ENCODE results near the gene LMOD1.
"Not testable (repeated sequence)": the region's sequence is repeated elsewhere in the genome, so short reads cannot be mapped to it uniquely, and the experiment has no call there.

Gene LMOD1

DNA sequence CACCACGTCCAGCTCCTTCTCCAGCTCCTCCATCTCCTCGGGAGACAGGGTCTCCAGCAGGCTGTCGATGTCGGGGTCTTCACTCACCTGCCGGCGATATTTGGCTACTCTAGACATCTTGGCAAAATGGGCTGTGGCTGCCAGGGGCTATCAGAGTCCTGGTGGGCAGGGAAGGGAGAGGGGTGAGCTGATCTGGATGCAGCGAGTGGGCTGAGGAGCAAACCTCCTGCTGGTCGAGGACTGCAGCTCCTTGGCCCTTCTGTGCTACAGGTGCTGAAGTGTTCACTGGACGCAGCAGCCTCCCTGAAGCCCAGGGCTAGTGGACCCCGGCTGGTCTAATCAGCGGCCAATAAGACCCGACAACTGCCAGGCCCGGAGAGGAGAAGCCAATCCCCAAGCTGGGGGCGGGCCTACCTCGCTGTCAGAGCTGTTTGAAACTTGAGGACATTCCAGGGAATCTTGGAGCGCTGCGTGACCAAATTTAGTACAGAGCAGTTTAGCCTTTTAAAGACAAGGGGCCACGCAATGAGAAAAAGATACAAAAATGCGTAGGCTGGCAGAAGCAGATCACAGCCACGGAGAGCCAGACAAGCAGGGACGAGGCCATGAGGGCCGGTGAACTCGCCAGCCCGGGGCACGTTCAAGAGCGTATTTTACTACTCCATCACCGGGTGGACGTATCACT, at the start of gene LMOD1:
Gene LMOD1, minus strand, starts transcription at position 325 of the 685 bp plus-strand sequence. Its CDS starts 208 bp downstream, at position 117.
- no peak for DNase-seq (ENCODE audit: low read depth in 3 of 3)

DNA sequence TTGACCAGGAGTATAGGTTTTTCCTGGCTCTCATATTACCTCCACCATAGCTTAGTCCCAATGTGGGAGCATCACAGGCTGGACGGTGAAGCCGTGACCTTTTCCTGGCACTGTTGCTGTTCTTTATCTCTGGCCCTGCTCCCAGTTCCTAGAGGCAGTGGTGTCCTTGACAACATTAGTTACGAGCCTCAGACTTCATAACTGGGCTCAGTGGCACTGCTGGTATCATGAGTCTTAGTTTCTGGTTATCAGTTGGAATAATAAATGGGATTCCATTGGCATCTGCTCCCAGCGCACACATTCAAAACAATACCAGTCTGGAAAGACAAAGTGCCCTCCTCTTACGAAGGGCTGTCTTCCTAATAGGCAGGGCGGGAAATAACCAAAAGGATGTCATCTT, 44.1 kb upstream of the LMOD1 start:
- no peak for DNase-seq (ENCODE audit: low read depth in 3 of 3)

DNA sequence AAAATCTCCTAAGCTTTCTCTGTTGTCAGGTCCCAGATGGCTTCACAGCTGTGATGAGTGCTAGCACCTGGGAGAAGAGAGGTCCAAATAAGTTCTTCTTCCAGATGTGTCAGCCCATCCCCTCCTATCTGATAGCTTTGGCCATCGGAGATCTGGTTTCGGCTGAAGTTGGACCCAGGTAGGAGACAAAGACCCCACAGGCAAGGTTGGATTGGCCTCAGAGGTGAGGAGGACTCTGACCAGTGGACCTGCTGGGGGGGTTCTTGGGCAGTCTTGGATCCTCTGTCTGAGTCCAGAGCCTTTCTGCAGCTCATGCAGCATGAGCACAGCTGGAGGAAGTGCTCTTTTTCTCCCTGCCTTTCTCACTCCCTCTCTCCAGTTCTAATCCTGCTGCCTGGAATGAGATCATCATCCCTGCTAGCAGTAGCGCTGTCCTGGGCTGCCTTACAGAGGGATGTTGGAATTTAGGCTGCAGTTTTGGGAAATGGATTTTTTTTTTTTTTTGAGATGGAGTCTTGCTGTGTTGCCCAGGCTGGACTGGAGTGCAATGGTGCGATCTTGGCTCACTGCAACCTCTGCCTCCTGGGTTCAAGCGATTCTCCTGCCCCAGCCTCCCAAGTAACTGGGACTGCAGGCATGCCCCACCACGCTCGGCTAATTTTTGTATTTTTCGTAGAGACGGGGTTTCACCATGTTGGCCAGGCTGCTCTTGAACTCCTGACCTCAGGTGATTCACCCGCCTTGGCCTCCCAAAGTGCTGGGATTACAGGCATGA, 43.2 kb upstream of the LMOD1 start:
- no peak for DNase-seq (ENCODE audit: low read depth in 3 of 3)

DNA sequence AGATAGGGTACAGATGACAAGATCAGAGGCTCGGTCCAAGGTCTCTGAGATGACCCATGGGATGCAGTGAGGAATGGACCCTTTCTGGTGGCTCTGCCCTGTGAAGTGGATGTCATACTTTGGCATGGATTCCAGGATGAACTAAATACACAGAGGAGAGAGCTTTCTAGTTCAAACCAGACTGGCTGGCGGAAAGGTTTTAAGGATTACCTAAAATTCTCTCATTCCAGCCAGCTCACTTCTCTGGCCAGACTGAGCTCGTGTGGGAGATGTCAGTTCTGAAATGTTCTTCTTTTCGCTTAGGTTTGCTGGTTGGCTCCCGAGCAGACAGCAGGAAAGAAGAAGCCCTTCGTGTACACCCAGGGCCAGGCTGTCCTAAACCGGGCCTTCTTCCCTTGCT, 42.3 kb upstream of the LMOD1 start:
- DNase-seq (ENCODE audit: low read depth in 3 of 3), result no peak

DNA sequence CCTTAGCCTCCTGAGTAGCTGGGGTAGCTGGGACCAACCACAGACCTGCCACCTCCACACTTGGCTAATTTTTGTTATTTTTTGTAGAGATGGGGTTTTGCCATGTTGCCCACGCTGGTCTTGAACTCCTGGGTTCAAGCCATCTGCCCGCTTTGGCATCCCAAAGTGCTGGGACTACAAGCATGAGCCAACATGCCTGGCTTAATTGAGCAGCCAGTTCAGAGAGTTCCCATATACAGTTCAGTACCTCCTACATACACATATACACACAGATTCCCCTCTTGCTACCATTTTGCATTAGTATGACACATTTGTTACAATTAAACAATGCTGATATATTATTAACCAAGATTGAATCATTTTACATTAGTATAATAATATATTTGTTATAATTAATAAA, 39.0 kb upstream of the LMOD1 start:
- no peak for DNase-seq (ENCODE audit: low read depth in 3 of 3)

DNA sequence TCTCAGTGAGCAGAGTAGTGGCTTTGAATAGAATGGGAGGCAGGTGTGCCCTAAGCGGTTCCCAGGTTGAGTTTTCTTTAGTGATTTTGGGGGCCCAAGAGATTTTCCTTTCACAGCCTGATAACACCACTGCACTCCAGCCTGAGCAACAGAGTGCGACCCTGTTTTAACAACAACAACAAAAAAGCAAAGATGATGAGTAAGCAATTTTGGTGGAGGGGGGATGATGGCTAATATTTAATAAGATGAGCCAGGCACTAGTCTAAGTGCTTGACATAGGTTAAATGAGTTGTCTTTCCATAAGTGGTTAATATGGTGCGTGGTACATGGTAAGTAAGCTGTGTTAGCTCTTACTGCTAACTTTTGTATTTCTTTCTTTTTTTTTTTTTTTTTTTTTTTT, 38.1 kb upstream of the LMOD1 start:
- DNase-seq (ENCODE audit: low read depth in 3 of 3), result no peak

DNA sequence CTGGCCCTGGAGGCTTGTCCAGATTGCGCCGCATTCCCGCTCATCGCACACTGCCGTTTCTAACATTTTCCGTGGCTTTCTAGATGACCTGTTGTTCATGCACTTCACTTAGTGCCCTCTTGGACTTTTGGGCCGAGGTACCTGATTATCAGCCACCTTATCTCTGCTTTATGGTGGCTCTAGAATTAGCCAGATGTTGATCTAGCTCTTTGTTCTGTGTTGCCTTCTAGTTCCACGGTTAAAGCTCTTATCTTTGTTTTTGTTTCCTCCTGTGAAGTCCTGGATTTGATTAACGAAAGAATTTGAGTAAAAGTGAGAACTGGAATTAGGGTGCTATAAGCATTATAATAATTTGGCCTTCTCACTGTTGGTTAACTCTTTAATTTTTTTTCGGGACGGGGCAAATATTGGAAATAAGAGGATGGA, 37.0 kb upstream of the LMOD1 start:
- DNase-seq (ENCODE audit: low read depth in 3 of 3), result no peak

DNA sequence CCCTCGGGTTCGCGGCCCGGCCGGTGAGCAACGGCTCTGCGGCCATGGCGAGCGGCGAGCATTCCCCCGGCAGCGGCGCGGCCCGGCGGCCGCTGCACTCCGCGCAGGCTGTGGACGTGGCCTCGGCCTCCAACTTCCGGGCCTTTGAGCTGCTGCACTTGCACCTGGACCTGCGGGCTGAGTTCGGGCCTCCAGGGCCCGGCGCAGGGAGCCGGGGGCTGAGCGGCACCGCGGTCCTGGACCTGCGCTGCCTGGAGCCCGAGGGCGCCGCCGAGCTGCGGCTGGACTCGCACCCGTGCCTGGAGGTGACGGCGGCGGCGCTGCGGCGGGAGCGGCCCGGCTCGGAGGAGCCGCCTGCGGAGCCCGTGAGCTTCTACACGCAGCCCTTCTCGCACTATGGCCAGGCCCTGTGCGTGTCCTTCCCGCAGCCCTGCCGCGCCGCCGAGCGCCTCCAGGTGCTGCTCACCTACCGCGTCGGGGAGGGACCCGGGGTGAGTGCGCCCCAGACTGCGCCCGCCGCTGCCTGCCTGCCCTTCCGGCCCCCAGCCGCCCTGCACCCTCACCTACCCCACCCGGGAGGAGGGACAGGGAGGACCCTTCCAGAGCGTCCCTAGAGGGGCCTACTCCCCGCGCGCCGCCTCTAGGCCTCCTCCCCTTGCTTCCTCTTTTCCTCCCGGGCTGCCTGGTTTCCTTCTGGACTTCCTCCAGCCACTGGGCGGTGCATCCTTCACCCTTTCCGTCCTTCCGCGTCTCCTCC, 36.5 kb upstream of the LMOD1 start, which contains the start of gene RNPEP:
Gene RNPEP, plus strand, starts transcription at position 26 of the 757 bp plus-strand sequence. Its CDS starts 19 bp downstream, at position 45.
- peak; percentile 8 to 47 (median 20) for DNase-seq (ENCODE audit: low read depth in 3 of 3)

DNA sequence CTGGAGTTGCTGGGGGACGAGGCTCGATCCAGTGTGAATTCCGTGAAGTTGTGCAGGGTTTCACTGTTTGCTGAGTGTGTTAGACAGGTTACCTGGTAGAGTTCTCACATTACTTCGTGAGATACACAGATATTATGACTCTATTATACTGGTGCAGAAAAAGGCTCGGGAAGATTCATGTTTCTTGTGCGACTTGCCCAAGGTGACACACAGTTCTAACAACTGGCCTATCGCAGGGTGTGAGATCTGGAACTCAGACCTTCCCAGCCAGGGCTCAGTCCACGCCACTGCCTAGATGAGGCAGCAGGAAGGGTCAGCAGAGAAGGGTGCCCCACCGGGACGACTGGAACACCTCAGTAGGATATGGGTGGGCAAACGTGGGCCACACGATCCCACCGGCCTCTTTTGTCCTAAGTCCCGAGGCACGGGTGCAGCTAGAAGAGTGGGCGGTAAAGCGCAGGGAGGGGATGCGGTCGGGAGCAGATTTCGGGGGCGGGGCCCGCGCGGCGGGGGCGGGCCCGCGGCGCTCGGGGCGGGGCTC, 35.8 kb upstream of the LMOD1 start:
- DNase-seq (ENCODE audit: low read depth in 3 of 3), result peak; percentile 38 to 75 (median 59)

DNA sequence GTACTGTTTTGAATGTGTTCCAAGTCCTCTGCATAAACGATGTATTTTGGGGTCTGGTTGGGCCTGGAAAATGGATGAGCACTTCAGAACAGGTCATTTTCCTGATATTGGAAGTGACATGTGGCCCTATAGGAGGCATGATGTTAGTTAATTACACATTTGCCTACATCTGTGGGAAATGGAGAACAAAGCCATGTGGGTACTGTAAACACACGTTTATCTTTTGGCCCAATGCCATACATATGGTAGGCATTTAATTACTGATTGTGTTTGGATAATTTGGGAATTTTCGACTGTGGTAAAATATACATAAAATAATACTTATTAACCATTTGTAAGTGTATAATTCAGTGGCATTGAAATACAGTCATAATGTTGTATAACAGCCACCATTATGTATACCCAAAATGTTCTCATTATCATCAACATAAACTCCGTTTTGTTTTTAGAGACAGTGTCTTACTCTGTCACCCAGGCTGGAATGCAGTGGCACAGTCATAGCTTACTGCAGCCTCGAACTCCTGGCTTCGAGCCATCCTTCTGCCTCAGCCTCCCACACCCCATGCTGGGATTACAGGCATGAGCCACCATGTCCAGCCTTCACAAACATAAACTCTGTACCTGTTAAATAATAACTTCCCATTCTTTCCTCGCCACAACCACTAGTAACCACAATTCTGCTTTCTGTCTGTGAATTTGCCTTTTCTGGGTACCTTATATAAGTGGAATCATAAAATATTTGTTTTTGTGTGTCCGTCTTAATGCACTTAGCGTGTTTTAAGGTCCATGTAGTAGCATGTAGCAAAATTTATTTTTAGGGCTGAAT, 24.2 kb upstream of the LMOD1 start:
- no peak for DNase-seq (ENCODE audit: low read depth in 3 of 3)

DNA sequence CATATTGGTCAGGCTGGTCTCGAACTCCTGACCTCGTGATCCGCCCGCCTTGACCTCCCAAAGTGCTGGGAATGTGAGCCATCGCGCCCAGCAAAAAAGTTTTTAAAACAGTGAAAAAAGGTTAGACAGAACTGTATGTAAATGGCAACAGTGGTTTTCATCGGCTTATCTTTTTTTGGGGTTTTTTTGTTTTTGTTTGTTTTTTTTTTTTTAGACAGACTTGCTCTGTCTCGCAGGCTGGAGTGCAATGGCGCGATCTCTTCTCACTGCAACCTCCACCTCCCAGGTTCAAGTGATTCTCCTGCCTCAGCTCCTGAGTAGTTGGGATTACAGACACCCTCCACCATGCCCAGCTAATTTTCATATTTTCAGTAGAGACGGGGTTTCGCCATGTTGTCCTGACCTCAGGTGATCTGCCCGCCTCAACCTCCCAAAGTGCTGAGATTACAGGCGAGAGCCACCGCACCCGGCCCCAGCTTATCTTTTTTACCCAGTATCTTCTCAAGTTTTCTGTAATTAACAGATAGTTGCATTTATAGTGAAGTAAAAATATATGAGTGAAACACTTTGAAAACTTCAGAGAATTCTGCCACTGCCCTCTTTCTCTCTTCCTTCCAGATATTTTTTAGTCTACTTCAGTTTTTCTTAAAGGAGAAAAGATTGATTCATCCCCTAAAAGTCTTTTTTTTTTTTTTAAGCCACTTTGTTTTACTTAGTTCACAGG, 22.0 kb upstream of the LMOD1 start:
- no peak for DNase-seq (ENCODE audit: low read depth in 3 of 3)

DNA sequence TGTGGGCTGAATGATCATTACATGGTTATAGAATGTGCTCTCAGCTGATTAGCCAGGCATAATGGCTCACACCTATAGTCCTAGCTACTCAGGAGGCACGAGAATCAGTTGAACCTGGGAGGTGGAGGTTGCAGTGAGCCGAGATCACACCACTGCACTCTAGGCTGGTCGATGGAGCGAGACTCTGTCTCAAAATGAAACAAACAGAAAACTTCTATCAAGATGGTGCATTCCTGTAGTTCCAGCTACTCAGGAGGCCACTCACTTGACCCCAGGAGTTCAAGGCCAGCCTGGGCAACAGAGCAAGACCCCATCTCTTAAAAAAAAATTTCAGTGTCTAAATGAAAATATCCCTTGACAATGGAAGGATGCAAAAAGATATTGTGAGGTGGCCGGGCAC, 19.8 kb upstream of the LMOD1 start:
- no peak for DNase-seq (ENCODE audit: low read depth in 3 of 3)

DNA sequence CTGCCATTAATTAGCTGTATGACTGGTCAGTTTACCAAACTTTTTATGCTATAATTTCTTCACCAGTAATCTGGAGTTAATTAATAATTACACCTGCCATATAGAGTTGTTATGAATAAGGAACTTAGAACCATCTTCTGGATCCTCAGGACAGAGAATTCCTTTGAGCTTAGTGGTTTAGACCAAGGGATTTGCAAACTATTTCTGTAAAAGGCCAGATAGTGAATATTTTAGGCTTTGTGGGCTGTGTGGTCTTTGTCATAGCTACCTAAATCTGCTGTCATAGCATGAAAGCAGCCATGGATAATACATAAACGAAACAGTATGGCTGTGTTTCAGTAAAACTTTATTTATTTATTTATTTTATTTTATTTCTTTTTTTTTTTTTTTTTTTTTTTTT, 17.9 kb upstream of the LMOD1 start:
- no peak for DNase-seq (ENCODE audit: low read depth in 3 of 3)

DNA sequence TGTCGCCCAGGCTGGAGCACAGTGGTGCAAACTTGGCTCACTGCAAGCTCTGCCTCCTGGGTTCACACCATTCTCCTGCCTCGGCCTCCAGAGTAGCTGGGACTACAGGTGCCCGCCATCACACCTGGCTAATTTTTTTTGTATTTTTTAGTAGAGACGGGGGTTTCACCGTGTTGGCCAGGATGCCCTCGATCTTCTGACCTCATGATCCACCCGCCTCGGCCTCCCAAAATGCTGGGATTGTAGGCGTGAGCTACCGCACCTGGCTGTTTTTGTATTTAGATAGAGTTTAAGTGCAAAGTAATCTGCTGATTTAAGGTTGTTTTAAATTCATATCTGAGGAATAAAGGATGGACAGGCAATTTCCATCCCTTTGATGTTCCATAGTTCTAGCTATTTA, 16.0 kb upstream of the LMOD1 start:
- DNase-seq (ENCODE audit: low read depth in 3 of 3), result not testable (repeated sequence)

DNA sequence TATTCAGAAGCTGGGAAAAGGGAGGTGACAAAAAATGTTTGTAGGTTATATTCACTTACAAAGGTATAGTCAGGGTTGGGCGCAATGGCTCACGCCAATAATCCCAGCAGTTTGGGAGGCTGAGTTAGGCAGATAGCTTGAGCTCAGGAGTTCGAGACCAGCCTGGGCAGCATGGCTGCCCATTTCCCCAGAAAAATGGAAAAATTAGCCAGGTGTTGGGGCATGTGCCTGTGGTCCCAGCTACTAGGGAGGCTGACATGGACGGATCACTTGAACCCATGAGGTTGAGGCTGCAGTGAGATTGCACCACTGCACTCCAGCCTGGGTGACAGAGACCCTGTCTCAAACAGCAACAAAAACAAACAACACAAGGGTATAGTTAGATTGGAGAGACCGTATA, 12.0 kb upstream of the LMOD1 start:
- DNase-seq (ENCODE audit: low read depth in 3 of 3), result no peak

DNA sequence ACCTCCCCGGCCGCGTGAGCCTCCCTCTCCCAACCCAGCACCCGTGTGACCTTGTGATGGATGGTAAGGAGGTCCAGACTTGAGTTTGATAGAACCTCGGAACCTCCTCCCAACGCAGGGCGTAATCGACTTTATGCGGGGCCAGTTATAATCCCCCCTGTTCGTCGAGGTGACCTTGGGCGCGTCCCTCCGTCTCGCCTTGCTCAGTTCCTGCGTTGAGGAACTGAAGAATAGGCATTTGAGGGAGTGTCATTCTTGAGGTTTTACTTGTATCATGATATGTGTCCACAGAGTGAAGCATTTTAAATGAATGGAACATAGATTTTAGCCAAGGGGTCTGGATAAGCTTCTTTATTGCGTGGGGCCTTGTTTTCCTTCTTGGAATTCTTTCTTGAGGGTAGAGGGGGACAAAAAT, 9.4 kb upstream of the LMOD1 start:
- DNase-seq (ENCODE audit: low read depth in 3 of 3), result no peak

DNA sequence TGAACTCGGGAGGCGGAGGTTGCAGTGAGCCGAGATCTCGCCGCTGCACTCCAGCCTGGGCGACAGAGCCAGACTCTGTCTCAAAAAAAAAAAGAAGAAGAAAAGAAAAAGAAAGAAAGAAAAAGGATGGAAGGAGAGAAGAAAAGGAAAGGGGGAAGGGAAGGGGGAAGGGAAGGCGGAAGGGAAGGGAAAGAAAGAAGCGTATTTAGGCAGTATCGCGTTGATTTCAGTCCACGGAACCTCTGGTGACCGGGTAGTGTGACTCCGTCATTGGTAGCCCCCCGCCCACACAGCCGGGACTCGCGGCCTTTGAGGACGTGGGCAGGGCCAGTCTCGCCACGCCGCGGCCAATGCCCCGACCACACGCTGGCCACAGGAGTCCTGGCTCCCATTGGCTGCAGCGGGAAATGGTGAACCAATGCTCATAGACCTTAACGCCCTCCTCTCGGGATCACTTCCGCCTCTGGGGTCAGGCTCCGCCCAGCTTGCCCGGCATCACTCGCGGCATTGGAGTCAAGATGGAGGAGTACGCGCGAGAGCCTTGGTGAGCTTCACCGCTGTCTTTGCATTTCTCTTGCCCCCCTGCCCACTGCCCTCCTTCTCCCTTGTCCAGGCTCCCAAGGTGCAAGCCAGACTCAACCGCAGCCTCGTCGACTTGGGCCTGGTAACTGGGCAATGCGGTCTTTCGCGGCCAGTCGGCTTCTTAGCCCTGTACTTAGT, 8.8 kb upstream of the LMOD1 start, which contains the start of gene TIMM17A:
Gene TIMM17A, plus strand, starts transcription at position 495 of the 720 bp plus-strand sequence. Its CDS starts 24 bp downstream, at position 519.
- peak; percentile 85 to 95 (median 88) for DNase-seq (ENCODE audit: low read depth in 3 of 3)

DNA sequence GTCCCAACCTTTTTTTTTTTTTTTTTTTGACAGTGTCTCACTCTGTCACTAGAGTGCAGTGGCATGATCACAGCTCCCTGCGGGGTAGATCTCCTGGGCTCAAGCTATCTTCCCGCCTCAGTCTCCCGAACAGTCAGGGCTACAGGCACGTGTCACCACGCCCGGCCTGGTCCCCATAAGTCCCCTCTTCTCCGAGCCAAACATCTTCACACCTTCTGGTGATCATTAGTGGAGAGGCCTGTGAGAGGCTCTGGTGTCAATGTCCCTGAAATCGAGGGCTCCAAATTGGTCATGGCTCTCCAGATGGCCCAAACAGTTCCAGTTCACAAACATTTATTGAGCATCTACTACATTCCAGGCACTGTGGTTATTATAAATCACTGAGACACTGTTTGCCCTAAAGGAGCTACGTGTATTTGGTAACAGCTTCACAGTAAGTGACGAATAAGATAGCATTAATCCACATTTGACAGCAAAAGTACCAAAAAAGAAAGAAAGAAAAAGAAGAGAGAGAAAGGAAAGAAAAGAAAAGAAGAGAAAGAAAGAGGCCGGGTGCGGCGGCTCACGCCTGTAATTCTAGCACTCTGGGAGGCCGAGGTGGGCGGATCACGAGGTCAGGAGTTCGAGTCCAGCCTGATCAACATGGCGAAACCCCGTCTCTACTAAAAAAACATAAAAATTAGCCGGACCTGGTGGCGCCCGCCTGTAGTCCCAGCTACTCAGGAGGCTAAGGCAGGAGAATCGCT, 8.1 kb upstream of the LMOD1 start:
- no peak for DNase-seq (ENCODE audit: low read depth in 3 of 3)

DNA sequence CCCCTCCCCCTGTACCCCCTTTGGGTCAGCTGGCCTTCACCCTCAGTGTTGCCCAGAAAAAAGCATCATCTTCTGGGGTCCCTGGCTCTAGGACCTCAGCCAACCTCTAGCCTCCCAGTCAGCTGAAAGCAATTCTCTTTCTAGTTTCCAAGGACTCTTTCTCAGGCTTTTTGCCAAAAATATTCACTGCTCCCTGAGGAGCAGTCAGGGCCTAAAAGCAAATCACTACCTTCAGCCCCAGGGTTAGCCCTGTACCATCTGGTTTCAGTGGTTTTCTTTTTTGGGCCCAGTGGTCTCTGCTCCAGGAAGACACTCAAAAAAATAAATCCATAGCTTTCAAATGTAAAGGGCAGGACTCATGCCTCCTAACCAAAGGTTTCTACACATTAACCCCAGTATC, 3.1 kb upstream of the LMOD1 start:
- no peak for DNase-seq (ENCODE audit: low read depth in 3 of 3)

Data from stimulated activated CD4-positive, alpha-beta T cell treated with anti-CD3 and anti-CD28 coated beads, TNF-alpha, amount 100 ng/mL, for 24 hours (primary cell).